ENCODE data around the gene INSYN2B.

DNA sequence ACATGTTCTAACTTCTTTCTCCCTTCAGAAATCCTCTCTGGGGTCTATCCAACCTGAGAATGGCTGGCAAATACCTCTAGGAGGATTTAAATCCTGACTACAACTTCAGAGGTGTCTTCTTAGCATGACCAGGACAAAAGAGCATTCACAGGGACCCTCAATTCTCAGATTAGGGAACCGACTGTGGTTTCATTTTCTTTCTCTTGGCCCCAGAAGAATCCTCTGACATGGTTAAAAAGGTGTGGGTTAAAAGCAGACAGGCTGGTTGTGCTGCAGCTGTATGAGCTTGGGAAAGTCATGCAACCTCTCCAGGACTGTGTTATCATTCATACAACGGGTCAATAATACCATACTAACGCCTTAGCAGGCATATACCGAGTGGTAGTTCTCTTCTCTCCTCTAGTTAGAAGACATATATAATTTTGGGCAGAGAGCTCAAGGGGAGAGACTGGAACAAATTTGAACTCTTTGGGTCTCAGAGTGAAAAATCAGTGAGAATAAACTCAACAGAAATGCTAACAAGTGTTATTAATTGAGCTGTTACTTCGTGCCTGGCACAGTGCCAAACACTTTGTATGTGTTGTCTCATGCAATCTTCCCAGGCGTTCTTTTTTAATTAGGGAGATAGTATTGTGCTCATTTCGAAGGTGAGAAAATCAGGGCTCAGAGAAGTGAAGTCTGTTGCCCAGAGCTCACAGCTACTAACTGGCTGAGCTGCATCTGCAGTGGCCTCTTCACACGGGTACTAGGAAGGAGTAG lies 35.2 kb downstream of the INSYN2B start:
- TF ChIP-seq, protein P1, sequence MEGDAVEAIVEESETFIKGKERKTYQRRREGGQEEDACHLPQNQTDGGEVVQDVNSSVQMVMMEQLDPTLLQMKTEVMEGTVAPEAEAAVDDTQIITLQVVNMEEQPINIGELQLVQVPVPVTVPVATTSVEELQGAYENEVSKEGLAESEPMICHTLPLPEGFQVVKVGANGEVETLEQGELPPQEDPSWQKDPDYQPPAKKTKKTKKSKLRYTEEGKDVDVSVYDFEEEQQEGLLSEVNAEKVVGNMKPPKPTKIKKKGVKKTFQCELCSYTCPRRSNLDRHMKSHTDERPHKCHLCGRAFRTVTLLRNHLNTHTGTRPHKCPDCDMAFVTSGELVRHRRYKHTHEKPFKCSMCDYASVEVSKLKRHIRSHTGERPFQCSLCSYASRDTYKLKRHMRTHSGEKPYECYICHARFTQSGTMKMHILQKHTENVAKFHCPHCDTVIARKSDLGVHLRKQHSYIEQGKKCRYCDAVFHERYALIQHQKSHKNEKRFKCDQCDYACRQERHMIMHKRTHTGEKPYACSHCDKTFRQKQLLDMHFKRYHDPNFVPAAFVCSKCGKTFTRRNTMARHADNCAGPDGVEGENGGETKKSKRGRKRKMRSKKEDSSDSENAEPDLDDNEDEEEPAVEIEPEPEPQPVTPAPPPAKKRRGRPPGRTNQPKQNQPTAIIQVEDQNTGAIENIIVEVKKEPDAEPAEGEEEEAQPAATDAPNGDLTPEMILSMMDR (optimal IDR thresholded peaks at IDR 0.05 in 1 of 3, IDR thresholded peaks at IDR 0.05 in 1 of 3, conservative IDR thresholded peaks at IDR 0.05 in 1 of 3; ENCODE audit: extremely low read depth in 1 of 3, insufficient read depth in 2 of 3, low read length in 3 of 3) = no peak
- no peak for TF ChIP-seq EZH2 (IDR thresholded peaks at IDR 0.05; ENCODE audit: low read length)
